UCSD-AML1 (cell line): ENCODE data around the gene PTGES.

Source experiments
- DNase-seq: peaks from one replicate; lab custom pipeline; 2025; ENCODE audit not compliant: unreplicated experiment; lab: John Stamatoyannopoulos, UW

The PTGES gene

DNA sequence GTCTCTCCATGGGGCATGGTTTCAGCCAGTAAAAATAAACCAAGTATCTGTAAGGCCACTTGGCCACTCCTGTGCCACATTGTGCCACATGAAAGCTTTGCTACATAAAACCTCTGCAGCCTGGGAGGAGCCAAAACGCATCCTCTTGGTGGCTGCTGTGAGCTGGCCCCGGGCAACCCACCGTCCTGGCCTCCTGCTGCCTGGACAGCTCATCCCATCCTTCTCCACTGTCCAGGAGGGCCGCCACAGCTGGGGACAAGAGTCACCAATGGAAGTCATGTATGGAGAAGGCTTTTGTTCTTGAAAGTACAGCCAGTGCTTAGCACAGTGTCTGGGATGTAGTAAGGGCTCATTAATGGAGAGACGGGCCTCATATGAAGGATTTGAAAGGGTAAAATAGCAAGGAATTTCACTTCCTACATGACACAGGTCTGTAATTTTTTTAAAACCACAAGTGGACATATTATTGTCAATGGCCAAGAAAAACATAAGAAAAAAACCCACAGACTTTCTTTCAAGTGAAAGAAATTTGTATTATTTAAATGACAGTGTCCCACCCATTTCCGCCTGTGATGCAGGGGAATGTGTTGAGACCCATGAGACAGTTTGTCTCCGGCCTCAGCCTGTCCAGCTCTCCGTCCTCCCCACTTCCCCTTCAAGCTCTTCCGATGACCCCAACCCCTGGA is 6.6 kb downstream of the PTGES start:
- DNase-seq, result no peak

DNA sequence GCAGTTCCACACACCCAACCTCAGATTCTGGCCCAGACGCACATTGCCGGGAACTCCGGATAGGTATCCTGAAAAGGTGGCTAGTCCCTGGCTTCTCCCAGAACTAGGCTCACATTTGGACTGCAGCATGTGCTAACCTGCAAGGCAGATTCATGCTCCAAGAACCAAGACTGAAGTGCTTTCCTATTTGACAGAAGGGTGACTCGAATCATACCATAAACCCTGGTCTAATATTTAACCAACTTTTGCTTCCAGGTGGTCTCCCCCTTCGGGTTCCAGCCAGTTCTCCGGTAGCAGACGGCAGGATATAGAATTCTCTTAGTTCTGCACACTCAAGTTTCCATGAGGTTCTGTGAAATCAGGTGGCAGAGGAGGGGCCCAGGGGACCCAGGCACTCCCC is 7.6 kb downstream of the PTGES start:
- DNase-seq, result no peak

DNA sequence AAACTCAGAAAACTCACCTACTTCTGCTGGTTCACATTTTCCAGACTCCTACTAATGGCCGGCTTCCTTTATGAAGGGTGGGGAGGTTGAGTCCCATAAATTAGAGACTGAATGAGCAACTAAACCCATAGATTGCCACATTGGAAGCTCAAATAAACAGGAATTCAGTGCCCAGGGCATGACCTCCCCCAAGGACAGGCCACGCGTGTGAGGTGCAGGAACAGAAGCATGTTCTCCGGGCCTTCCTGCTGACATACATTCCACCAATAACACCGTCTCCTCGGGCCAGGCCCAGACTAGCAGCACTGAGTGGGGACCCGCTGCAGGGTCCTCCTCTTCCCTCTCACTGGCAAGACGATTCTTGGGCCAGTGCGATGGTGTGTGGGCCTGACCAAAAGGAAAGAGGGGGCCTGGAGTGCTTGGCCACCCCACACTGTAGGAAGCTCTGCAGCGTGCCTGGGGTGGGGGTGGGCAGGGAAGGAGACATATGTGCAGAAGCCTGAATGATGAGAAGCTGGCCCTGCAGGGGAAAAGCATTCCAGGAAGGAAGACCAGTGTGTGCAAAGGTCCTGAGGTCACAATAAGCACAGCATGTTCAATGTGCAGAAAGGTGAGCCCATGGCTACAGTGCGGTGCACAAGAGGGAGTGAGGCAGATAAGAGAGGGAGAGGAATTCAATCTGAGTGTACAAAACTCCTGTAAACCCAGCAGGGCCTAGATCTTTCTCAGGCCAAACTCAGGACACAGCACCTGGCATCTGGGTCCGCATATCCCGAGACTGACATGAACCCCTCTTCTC is 12.0 kb downstream of the PTGES start:
- DNase-seq, result no peak

DNA sequence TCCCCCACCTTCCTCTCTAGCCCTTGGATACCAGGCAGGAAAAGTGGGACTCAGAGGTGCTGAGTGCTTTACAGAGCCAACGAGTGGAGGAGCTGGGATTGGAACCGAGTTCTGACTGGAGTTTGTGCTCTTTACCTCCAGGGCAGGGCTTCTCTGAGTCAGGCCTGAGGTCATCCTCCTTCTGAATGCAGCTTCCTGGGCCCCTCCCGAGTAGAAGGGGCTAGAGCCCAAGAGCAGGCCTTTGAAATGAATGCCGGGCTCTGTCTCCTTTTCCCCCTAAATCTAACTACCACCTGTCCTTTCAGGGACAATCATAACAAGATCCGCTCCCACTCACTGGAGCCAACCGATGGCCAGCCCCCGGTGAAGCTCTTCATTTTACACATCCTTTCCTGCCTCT is 12.7 kb downstream of the PTGES start:
- no peak for DNase-seq

DNA sequence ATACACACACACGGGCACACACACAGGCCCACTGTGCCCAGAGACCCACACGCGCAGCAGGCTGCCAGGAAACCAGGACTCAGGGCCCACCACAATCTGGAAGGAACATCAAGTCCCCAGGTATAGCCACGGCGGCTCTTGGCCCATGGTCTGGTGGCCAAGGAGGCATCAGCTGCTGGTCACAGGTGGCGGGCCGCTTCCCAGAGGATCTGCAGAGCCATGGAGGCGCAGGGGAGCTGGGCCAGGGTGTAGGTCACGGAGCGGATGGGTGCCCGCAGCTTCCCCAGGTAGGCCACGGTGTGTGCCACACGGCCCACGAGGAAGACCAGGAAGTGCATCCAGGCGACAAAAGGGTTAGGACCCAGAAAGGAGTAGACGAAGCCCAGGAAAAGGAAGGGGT is 13.4 kb downstream of the PTGES start:
- no peak for DNase-seq

DNA sequence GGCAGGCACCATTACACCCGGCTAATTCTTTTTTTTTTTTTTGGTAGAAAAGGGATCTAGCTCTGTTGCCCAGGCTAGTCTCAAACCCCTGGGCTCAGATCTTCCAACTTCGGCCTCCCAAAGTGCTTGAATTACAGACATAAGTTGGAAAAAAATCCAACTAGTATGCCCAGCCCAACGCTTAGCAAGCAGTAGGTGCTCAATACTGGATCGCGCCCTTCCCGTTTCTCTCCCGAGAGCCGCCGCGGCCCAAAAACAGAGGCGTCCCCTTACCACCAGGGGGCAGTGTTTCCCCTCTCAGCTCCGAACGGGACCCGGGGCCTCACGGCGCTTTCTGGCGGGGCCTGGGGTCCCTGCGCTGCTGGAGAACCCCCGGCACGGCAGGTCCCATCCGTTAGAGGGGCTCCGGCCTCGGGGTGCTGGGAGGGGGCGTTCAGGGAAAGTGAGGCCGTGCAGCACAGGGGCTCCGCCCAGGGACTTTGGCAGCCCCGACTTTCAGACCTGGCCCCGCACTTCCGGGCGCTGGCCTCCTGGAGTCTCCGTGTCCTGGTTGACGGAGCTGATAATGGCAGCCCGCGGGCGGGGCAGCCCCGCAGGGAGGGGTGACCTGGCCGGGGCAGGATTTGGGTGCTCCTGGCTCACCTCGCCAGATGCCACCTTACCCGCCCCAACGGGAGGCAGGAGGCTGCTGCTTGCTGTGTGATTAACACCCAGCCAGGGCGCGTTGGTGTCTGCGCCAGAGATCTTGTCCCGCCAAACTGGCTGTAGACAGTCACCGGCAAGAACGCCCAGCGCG is 15.2 kb downstream of the PTGES start:
- peak; percentile 79 for DNase-seq

DNA sequence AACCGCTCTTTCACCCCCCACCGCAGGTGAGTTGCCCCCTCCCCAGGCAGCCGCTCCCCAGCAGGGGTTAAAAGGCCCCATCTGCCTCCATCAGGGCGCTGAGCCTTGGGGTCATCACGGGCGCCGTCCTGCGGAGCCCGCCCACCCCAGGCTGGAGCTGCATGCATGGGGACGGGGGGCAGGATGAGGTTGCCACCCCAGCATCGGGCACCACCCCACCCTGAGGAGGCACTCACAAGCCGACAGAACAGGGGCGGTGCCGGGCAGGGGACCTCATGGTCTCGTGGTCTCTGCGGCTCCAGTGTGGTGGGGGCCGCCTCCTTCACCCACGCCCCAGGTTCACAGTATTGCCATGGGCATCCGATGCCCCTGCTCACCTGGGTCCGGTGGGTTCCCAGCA is 16.5 kb downstream of the PTGES start:
- no peak for DNase-seq

DNA sequence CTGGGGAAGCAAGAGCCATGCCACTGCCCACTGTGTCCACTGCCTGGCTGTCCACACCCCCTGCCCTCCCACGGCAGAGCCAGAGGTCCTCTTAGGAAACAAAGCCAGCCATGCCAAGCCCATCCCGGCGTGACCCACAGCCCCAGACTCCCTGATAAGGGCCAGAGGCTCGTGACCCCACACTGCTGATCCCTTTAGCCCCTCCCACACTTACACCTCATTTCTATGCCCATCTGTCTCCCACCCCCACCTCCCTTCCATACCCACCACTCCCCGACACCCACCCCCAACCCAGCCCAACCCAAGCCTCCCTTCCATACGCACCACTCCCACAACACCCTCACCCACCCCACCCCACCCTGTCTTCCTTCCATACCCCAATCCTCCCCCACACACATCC is 17.3 kb downstream of the PTGES start:
- DNase-seq, result no peak

DNA sequence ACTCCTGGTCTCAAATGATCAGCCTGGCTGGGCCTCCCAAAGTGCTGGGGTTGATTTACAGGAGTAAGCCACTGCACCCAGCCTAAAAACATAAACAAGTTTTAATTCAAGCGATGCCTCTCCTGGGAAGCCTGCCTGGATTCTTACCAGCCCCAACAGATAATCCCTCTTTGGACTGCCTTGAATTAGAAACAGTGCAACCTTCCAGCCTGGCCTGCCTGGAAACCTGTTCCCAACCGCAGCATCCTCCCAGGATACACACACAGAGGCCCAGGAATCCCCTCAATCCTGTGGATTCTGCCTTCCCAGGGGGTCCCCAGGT is 19.2 kb downstream of the PTGES start:
- no peak for DNase-seq

DNA sequence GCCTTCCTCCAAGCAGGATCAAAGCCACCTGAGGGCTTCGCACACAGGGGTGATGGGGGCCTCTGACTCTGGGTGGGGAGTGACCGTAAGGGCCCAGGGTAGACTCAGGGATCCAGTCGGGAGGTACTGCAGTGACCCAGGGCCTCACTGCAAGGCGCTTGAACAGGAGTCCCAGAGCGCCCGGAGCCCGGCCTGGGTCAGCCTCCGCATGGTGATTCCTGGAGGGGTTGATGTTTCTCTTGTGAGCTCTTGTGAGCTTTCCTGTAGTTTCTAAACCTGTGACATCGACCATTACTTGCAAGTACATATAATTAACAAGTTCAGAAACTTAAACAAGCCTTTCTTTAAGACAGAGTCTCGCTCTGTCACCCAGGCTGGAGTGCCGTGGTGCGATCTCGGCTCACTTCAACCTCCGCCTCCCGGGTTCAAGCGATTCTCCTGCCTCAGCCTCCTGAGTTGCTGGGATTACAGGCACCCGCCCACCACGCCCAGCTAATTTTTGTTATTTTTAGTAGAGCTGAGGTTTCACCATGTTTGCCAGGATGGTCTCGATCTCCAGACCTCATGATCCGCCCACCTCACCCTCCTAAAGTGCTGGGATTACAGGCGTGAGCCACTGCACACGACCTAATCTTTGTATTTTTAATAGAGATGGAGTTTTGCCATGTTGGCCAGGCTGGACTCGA is 19.8 kb downstream of the PTGES start:
- DNase-seq, result no peak

DNA sequence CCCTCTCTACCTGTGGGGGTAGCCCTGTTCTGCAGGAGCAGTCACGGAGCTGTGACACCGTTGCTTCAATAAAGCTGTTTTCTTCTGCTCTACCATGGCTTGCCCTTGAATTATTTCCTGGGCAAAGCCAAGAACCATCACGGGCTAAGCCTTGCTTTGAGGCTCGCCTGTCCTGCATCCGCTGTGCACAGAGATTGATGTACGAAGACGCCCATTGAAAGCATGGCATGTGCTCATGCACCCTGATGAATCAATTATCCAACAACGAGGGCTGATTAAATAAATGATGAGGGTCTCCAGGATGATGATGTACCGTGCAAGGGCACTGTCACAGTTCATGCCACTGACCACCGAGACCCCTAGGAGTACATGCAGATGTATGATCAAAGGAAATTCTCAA is 20.7 kb downstream of the PTGES start:
- no peak for DNase-seq

DNA sequence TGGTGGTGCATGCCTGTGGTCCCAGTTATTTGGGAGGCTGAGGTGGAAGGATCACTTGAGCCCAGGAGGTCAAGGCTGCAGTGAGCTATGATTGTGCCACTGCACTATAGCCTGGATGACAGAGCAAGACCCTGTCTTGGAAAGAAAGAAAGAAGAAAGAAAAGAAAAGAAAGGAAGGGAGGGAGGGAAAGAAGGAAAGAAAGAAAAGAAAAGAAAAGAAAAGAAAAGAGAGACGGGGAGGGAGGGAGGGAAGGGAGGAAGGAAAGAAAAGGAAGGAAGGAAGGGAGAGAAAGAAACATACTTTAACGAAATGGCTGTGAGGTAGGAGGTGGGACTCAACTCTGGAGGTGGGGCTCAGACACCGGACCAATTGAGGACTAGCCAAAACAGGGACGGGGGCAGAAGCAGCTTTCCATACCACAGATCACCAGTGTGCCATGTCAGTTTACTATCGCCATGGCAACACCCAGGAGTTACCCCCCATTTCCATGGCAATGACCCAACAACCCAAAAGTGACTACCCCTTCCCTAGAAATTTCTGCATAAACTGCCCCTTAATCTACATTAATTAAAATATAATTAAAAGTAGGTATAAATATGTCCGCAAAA is 21.3 kb downstream of the PTGES start:
- no peak for DNase-seq

DNA sequence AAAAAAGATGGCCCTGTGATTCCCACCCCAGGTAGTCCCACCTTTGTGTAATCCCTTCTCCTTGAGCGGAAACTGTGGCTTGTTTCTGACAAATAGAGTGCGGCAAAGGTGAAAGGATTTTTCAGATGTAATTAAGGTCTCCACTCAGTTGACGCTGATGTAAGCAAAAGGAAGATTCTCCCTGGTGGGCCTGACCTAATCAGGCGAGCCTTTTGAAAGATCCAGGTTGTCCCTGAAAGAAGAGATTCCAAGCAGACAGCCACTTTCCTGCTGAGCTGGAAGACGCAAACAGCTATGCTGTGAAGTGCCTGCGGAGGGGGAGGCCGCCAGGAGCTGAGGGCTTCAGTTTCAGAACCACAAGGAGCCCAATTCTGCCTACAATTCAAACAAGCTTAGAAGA is 24.1 kb downstream of the PTGES start:
- DNase-seq, result no peak

DNA sequence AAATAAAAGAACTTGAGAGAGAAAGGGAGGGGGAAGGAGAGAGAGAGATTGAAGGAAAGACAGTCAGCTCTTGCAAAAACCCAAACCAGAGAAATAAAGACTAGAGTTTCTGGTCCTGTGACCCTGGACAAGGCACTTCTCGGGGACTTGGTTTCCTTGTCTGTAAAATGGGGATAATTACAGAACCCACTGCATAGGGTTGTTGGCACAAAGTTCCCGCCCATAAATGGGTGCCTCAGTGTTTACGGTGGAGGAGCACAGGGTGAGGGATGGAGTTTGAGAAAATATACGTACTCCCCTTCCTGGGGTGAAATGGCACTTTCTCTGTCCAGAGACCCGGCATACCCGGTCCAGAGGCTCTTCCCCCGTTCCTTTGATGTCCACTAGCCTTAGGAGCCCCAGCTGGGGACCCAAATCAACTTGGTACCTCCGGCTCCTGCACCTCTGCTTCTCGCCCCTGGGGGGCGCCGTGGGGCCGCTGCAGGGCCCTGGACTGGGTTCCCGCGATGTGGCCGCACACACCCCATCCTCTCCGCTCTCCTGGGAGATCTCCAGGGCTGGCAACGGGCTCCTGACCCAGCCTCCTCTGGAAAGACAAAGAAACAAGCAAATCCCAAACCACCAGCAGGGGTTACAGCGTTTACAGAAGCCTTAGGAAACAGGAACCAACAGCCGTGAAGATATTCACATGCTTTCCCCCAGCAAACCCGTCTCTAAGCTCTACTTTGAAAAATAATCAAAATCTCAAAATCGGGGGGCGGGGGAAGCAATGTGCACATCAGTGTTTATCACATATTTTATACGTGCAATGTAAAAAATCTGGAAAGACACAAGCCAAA is 26.3 kb downstream of the PTGES start:
- DNase-seq, result peak; percentile 69

DNA sequence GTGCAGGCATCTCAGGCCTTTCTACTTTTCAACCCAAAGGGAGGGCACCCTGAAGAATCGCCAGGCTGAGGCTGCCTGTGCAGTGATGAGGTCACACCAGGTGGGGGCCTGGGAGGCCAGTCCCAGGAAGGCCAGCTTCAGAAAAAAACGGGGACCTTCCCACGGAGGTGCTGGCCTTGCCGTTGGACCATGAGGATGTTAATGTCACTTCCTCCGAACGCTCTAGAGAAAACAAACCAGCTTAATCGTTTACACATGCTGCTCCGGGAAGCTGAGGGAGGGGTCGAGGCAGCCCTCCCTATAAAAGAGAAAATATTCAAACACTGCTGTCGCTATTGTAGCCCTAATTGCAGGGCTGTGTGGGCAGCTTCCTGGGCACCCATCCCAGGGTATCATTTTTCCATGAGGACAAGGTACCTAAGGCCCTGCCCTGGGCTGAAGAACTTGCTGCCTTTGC is 27.0 kb downstream of the PTGES start:
- DNase-seq, result no peak

DNA sequence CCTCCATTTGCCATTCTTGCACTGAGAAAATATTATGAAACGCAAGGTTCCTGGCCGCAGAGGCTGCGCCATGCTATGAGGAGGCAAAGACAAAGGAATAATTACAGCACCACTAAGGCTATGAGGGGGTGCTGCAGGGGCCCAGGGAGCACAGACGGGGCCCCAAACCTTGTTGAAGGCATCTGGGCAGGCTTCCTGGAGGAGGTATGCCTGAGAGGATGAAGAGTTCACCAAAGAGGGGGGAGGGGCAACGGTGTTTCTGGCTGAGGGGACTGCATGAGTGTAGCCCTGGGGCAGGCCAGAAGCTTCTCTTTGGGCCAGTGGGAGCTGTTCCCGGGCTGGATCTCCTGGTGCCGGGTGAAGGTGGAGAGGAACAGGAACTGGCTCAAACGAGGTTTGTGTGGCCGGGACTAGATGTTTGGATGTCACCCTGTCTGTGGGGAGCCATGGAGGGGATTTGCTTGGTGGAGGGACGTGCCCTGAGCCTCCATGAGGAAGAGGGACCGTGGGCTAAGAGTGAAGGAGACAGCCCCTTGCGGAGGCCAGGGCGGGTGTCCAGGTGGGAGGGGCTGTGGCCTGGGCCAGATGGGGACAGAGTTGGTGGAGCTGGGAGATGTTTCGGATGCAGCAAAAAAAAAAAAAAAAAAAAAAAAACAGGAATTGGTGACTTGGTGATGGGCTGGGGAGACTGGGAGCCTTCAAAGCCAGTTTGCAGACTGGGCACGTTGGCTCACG is 28.2 kb downstream of the PTGES start:
- DNase-seq, result no peak

DNA sequence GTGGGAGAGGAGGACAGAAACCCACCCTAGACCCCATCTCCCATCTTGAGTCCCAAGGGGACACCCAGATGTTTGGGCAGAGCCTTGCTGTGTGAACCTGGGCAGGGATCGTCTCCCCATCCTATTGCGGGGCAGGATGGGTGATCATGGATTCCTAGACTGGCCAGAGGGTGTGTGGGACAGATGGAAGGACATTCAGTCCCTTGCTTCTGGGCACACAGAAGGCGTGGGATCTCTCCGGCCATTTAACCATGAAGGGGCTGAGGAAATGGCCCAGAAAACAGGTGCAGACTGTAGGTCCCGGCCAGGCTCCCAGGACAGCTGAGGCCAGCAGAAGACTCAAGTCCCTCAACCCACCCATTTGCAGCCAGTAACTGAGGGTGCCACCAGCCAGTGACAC is 29.9 kb downstream of the PTGES start:
- no peak for DNase-seq

DNA sequence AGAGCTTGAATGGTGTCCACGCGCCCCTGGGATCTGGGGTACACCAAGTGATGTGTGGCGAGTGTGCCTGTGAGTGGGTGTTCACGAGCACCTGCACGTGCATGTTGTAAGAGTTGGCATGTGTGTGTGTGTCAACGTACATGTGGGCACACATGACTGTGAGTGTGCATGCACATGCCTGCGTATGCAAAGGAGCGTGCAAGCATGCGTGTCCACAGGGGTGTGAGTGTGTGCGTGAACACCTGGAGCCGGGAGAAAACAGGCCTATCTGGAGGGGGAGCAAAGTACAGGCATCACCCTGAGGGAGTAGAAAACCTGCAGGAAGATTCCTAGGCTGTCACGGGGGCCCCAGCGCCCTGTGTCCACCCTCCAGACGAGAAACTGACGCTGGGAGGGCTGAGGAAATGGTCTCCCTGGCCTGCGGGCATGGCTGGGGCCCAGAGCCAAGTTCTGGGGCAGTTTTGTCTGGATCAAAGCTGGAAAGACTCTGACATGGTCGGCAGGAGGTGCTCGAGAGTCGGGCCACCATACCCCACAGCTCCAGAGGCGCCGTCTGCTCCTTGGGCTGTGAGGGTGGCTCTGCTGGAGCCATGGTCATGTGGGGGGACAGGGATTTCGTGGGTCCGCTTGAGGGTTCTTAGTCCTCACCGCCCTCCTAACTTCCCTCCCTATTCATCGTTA is 31.8 kb downstream of the PTGES start:
- DNase-seq, result no peak
